ENCODE measurements around the gene TTLL6.

GRCh38 chr17:48779421-48779820 lies 37.6 kb downstream of the TTLL6 start:
- TF ChIP-seq CTCF (IDR thresholded peaks at IDR 0.05) (no peak), POLR2A (IDR thresholded peaks at IDR 0.05) (no peak)

Data from testis (tissue), 2 donors.